ENCODE results near the gene TTLL7.

The TTLL7 gene

GRCh38 chr1:83857716-83858115 is 141.2 kb downstream of the TTLL7 start:
- no peak for DNase-seq

DNA sequence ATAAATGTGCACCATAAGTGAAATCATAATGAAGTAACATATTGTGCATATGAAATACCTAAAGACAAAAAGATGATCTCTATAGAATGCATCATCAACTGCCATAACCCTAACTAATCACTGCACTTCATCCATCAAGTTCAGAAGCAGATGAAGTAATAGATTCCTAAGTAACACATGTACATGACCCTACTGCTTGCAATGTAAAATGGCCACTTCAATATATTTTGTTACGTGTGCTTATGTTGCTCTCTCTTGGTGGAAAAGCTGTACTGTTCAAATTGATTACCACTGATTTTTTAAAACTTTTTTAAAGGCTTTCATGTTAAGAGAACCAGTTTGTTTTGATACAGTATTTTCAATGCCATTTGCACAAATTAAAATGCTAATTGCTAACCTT is 141.8 kb downstream of the TTLL7 start:
- DNase-seq: no peak

DNA sequence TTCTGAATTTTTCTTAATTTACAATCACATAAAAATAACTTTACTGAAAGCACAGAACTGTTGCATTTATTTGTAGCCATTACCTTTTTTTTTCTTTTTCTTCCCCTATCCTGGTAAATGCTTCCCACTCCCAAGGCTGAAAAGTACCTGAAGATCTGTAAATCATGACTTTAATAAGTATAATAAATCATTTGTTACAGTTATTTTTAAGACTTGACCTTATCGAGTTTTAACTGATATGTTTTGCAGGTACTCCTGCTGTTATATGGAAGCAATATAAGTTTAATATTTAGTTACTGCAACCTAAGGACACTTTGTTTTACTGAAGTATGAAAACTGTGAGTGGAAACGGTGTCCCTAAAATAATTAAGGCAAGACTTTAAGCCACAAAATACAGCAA is 142.6 kb downstream of the TTLL7 start:
- no peak for DNase-seq

GRCh38 chr1:83854456-83854855 is 144.5 kb downstream of the TTLL7 start:
- no peak for DNase-seq

GRCh38 chr1:83850834-83851233 is 148.1 kb downstream of the TTLL7 start:
- DNase-seq: no peak

- no peak for DNase-seq
Observed at GRCh38 chr1:83849191-83850061, 149.5 kb downstream of the TTLL7 start.

- DNase-seq: no peak
Observed at GRCh38 chr1:83846138-83846537, 152.8 kb downstream of the TTLL7 start.

DNA sequence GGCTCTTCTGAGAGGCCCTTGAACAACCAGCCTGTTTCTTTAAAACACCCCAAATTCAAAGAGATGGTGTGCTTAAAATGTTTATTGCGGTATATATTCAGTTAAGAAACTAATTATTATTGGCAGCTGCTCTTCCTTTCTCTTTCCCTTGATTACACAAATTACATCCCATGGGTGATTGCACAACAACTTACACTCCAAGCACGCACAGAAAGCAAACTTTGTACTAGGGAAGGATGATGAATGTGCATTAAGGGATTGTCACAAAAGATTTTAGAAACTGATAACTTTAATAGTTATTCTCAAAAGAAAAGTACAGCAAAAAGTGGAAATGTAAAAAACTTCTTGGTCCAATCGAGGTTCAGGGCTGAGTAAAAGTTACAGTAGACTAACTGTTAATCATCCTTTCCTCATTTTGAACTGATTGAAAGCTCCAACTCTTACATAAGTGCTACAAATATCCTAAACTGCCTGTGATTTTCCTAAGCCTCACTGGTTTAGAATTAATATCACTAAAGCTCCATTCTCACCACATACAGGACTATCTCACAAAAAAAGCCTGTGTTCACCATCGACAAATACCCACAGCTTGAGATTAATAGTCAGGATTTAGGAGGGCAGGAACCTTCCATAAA is 153.4 kb downstream of the TTLL7 start:
- DNase-seq: no peak

- no peak for DNase-seq
Observed at GRCh38 chr1:83844546-83844945, 154.4 kb downstream of the TTLL7 start.

DNA sequence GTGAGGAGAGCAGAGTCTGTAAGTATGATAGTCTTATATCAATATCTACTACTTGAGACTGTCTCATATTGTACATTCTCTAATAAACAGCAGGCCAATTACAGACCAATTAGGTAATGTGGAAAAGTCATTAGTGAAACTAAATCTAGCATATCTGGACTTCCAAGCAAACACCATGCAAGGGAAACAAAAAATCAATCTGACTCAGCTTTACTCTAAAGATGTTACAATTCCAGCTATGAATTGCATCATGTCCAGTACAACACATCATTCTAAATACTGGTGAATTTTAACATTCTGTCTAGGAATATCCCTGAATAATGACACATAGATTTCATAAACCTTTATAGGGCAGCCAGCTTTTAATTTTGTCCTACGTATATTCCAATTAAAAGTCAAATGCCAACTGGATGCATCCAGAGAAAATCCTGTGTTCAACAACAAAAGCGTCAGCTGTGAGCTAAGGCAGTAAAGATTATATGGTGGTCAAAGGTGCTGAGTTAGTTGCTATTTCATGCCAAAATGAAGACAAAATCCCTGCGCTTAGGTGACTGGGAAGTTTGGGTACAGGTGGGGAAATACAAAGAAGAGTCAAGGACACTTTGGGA is 159.3 kb downstream of the TTLL7 start:
- DNase-seq: no peak

GRCh38 chr1:83838573-83838972 is 160.4 kb downstream of the TTLL7 start:
- no peak for DNase-seq

GRCh38 chr1:83836543-83836942 is 162.4 kb downstream of the TTLL7 start:
- no peak for DNase-seq

- DNase-seq: no peak
Observed at GRCh38 chr1:83834621-83835264, 164.2 kb downstream of the TTLL7 start.

- no peak for DNase-seq
Observed at GRCh38 chr1:83832194-83832593, 166.7 kb downstream of the TTLL7 start.

GRCh38 chr1:83829106-83829505 is 169.8 kb downstream of the TTLL7 start:
- no peak for DNase-seq

DNA sequence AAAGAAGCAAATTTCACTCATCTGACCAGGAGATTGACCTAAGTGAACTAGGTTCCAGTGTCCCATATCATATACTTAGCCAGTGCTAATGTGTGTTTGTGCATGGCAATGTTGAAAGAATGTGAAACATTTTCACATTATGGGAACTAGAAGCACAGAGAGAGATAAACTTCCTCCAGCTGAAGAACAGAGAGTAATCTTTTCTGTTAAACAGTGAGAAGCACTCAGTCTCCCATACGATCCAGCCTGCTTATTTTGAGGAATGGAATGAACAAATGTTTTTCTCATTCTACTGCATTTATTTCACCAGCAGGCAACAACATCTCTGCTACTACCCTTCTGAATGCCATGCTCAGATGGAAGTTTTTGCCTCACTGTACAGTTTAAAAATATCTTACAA is 170.5 kb downstream of the TTLL7 start:
- DNase-seq: no peak

DNA sequence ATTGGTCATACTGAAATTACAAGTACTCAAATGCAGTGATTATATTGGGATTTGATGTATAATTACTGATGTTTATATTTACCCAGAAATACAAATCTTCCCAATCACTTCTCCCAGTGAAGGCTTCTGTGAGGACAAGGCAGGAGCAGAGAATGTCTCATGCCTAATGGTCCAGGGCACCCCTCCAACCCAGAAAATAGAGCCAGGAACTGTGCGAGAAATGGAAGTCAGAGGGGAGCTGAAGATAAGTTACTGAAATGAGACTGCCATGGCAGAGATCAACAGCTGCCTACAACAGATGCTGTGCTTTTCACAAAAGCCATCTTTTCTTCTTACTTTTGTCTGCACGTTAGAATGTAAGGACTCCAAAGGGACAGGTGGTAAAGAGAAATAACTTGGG is 171.2 kb downstream of the TTLL7 start:
- no peak for DNase-seq

GRCh38 chr1:83822208-83822607 is 176.7 kb downstream of the TTLL7 start:
- DNase-seq: peak; percentile 9

GRCh38 chr1:83819436-83819835 is 179.5 kb downstream of the TTLL7 start:
- DNase-seq: no peak

GRCh38 chr1:83818916-83819315 is 180.0 kb downstream of the TTLL7 start:
- DNase-seq: peak; percentile 49

GRCh38 chr1:83816836-83817235 is 182.1 kb downstream of the TTLL7 start:
- DNase-seq: no peak

DNA sequence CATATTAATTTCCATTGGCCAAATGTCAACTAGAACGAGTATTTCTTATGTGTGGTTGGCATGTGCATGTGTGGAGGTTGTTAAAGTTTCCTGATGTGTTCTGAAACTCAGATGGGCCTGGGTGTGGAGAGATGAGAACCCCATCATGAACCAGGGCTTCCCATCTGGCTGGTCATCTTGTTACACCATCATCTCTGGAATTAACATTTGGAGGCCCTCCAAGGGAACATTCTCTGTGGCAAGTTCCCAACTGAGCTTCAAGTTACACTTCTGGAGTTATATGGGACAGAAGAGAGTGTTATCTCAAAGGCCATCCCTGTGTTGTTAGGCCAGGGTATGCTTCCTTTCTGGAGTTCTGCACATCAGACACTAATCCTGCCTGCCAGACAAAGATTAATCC is 183.6 kb downstream of the TTLL7 start:
- peak; percentile 3 for DNase-seq

Data from T1000 (cell line).